PFSK-1 (cell line): Measurements from ENCODE around the gene CA9.

Source experiments
- FOXP2 ChIP-seq: optimal IDR thresholded peaks from 2 replicates; pipeline ENCODE3; 2011; ENCODE audit warnings: borderline replicate concordance, control low read depth, inconsistent platforms; ENCODE audit not compliant: insufficient read depth; ENCODE audit errors: extremely low read length, extremely low read depth
- POLR2AphosphoS5 ChIP-seq: IDR thresholded peaks from 2 replicates; pipeline ENCODE4 v1.6.1; 2012; ENCODE audit warnings: low read depth, mild to moderate bottlenecking, control low read depth, low read length, moderate library complexity
- REST ChIP-seq, 2 experiments: IDR thresholded peaks; 2 replicates each; pipeline versions ENCODE4 v1.6.1 to v1.8.0; 2011 to 2012; ENCODE audit warnings: low read depth in 2 of 2, low read length in 2 of 2, control low read depth in 1 of 2, inconsistent platforms in 1 of 2, mild to moderate bottlenecking in 1 of 2, moderate library complexity in 1 of 2; ENCODE audit not compliant: insufficient read depth in 1 of 2
- SIN3A ChIP-seq: IDR thresholded peaks from 2 replicates; pipeline ENCODE4 v1.6.1; 2012; ENCODE audit warnings: mild to moderate bottlenecking, low read length, moderate library complexity, borderline replicate concordance; ENCODE audit not compliant: insufficient read depth
- TAF1 ChIP-seq: IDR thresholded peaks from 2 replicates; pipeline ENCODE4 v1.6.1; 2012; ENCODE audit warnings: low read length, control low read depth, borderline replicate concordance; ENCODE audit not compliant: insufficient read depth

GRCh38 chr9:35683323-35683722 lies 9.6 kb downstream of the CA9 start:
- TF ChIP-seq POLR2AphosphoS5, result no peak
- no peak for TF ChIP-seq REST (IDR thresholded peaks at IDR 0.05; ENCODE audit: insufficient read depth in 1 of 2, low read depth in 2 of 2, low read length in 2 of 2)
- no peak for TF ChIP-seq SIN3A
- TF ChIP-seq TAF1, result no peak
- no peak for TF ChIP-seq FOXP2
